Measurements from ENCODE around the gene PHRF1. TPM values are rescaled to one million over a fixed set of nuclear protein-coding genes. Genes with fewer than 3 reads are reported as not detected.

PHRF1 gene
- total and polyA plus RNA-seq, 2 donors: 17.0 to 23.7 TPM

- H3K27ac ChIP-seq (ENCODE audit: low read depth in 1 of 2, low read length in 1 of 2): peak overlapping the region; percentile 17 to 42
- H3K36me3 ChIP-seq (ENCODE audit: control insufficient read depth in 2 of 2, insufficient read depth in 2 of 2, low read length in 1 of 2): peaks cover 9 to 14% of the 10 kb centered on the region in 2 donors
- H3K4me1 ChIP-seq (ENCODE audit: control insufficient read depth in 2 of 2, insufficient read depth in 2 of 2, low read length in 2 of 2): peaks cover 28 to 71% of the 10 kb centered on the region in 2 donors
- DNase-seq (ENCODE audit: low read depth in 6 of 9, low spot score in 9 of 9): peak in 1 of 9 donors; percentile 20
- peak overlapping the region; percentile 84 to 85 for H3K4me3 ChIP-seq (ENCODE audit: low read length in 2 of 2)
- 7% methylated on average over 43 of the region's 48 CpGs for WGBS
- no peaks in the 10 kb centered on the region for H3K9me3 ChIP-seq (ENCODE audit: control insufficient read depth in 2 of 2, insufficient read depth in 1 of 2, low read length in 1 of 2)
- peaks cover 0 to 8% of the 10 kb centered on the region in 2 donors for H3K27me3 ChIP-seq (ENCODE audit: control insufficient read depth in 2 of 2, insufficient read depth in 1 of 2, low read length in 1 of 2)
Measured at GRCh38 chr11:576811-577610, 741 bp downstream of the PHRF1 start.

GRCh38 chr11:577611-577894 is 1.3 kb downstream of the PHRF1 start:
- 85% methylated on average over 6 of the region's 6 CpGs for WGBS
- Histone ChIP-seq H3K4me1 (ENCODE audit: control insufficient read depth in 2 of 2, insufficient read depth in 2 of 2, low read length in 2 of 2) (peaks cover 28 to 67% of the 10 kb centered on the region in 2 donors), H3K4me3 (ENCODE audit: low read length in 2 of 2) (peak overlapping the region; percentile 84 to 85), H3K36me3 (ENCODE audit: control insufficient read depth in 2 of 2, insufficient read depth in 2 of 2, low read length in 1 of 2) (peaks cover 14 to 18% of the 10 kb centered on the region in 2 donors), H3K27ac (ENCODE audit: low read depth in 1 of 2, low read length in 1 of 2) (no peak overlapping the region), H3K9me3 (ENCODE audit: control insufficient read depth in 2 of 2, insufficient read depth in 1 of 2, low read length in 1 of 2) (no peaks in the 10 kb centered on the region), H3K27me3 (ENCODE audit: control insufficient read depth in 2 of 2, insufficient read depth in 1 of 2, low read length in 1 of 2) (peaks cover 0 to 8% of the 10 kb centered on the region in 2 donors)
- no peak for DNase-seq (ENCODE audit: low read depth in 6 of 9, low spot score in 9 of 9)

- Histone ChIP-seq H3K4me3 (ENCODE audit: low read length in 2 of 2) (peak overlapping the region in 1 of 2 donors; percentile 85), H3K9me3 (ENCODE audit: control insufficient read depth in 2 of 2, insufficient read depth in 1 of 2, low read length in 1 of 2) (no peaks in the 10 kb centered on the region), H3K27me3 (ENCODE audit: control insufficient read depth in 2 of 2, insufficient read depth in 1 of 2, low read length in 1 of 2) (peaks cover 0 to 8% of the 10 kb centered on the region in 2 donors), H3K27ac (ENCODE audit: low read depth in 1 of 2, low read length in 1 of 2) (peak overlapping the region in 1 of 2 donors; percentile 74), H3K4me1 (ENCODE audit: control insufficient read depth in 2 of 2, insufficient read depth in 2 of 2, low read length in 2 of 2) (peaks cover 28 to 58% of the 10 kb centered on the region in 2 donors), H3K36me3 (ENCODE audit: control insufficient read depth in 2 of 2, insufficient read depth in 2 of 2, low read length in 1 of 2) (peaks cover 16 to 21% of the 10 kb centered on the region in 2 donors)
- DNase-seq (ENCODE audit: low read depth in 6 of 9, low spot score in 9 of 9): peak in 1 of 9 donors; percentile 54
- WGBS: 70% methylated on average over 21 of the region's 21 CpGs
Measured at GRCh38 chr11:578276-579035, 2.2 kb downstream of the PHRF1 start.

DNA sequence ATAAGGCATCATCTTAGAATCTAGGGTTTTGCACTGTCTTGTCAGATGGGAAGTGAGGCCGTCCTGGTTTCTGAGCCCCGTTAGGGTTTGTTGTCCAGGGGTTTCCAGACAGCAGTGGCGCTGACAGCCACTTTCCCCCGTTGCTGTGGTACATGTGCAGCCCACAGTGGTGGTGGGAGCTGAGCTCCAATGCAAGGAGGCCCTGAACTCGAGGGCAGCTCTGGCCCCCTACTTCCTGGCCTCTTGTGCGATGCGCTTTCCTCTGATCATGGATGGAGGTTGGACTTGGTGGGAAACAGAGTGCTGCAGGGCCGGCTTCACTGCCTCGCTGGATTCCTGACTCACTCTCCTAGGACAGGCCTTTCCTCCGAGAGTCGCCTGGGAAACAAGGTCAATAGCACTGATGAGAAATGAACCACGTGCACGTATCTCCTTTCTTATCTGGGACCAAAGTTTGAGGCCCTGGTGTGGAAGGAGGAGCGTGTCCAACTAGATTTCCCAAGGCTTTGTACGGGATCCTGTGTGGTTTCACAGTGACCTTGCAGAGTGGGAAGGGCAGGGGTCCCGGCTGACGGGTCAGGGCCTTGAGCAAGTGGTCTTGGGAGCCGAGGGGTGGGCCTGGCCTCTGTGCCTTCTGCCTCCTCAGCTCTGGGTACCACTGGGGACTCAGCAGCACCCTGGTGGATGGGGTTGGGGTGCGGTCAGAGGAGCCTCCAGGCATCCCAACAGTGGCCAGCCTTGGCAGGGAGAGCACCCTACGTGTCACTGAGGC is 3.7 kb downstream of the PHRF1 start:
- H3K36me3 ChIP-seq (ENCODE audit: control insufficient read depth in 2 of 2, insufficient read depth in 2 of 2, low read length in 1 of 2): peaks cover 26 to 31% of the 10 kb centered on the region in 2 donors
- H3K4me1 ChIP-seq (ENCODE audit: control insufficient read depth in 2 of 2, insufficient read depth in 2 of 2, low read length in 2 of 2): peaks cover 23 to 43% of the 10 kb centered on the region in 2 donors
- WGBS: 96% methylated on average over 20 of the region's 20 CpGs
- peaks cover 0 to 6% of the 10 kb centered on the region in 2 donors for H3K27me3 ChIP-seq (ENCODE audit: control insufficient read depth in 2 of 2, insufficient read depth in 1 of 2, low read length in 1 of 2)
- H3K9me3 ChIP-seq (ENCODE audit: control insufficient read depth in 2 of 2, insufficient read depth in 1 of 2, low read length in 1 of 2): peaks cover 0 to 5% of the 10 kb centered on the region in 2 donors
- H3K4me3 ChIP-seq (ENCODE audit: low read length in 2 of 2): no peak overlapping the region
- DNase-seq (ENCODE audit: low read depth in 6 of 9, low spot score in 9 of 9): no peak
- no peak overlapping the region for H3K27ac ChIP-seq (ENCODE audit: low read depth in 1 of 2, low read length in 1 of 2)

GRCh38 chr11:581342-581741 is 5.1 kb downstream of the PHRF1 start:
- 95% methylated on average over 14 of the region's 14 CpGs for WGBS
- Histone ChIP-seq H3K9me3 (ENCODE audit: control insufficient read depth in 2 of 2, insufficient read depth in 1 of 2, low read length in 1 of 2) (peaks cover 0 to 5% of the 10 kb centered on the region in 2 donors), H3K27me3 (ENCODE audit: control insufficient read depth in 2 of 2, insufficient read depth in 1 of 2, low read length in 1 of 2) (no peaks in the 10 kb centered on the region), H3K4me1 (ENCODE audit: control insufficient read depth in 2 of 2, insufficient read depth in 2 of 2, low read length in 2 of 2) (peaks cover 23 to 37% of the 10 kb centered on the region in 2 donors), H3K27ac (ENCODE audit: low read depth in 1 of 2, low read length in 1 of 2) (no peak overlapping the region), H3K36me3 (ENCODE audit: control insufficient read depth in 2 of 2, insufficient read depth in 2 of 2, low read length in 1 of 2) (peaks cover 29 to 34% of the 10 kb centered on the region in 2 donors), H3K4me3 (ENCODE audit: low read length in 2 of 2) (no peak overlapping the region)
- DNase-seq (ENCODE audit: low read depth in 6 of 9, low spot score in 9 of 9): no peak

DNA sequence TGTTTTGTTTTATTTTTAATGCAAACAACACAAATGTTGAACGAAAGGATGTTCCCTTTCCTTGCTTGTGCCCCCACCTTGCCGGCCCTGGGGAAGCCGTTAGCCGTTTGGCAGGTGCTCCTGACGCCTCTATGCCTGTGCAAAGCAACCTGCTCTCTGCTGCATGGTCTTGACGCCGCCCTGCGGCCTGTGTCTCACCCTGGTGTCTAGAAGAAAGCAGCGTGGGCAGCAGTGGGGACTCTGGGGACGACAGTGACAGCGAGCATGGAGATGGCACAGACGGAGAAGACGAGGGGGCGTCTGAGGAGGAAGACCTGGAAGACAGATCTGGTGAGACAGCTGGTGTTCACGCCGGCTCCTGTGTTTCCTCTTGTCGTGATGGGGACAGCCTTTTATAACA is 5.5 kb downstream of the PHRF1 start:
- Histone ChIP-seq H3K9me3 (ENCODE audit: control insufficient read depth in 2 of 2, insufficient read depth in 1 of 2, low read length in 1 of 2) (peaks cover 0 to 5% of the 10 kb centered on the region in 2 donors), H3K27me3 (ENCODE audit: control insufficient read depth in 2 of 2, insufficient read depth in 1 of 2, low read length in 1 of 2) (no peaks in the 10 kb centered on the region), H3K36me3 (ENCODE audit: control insufficient read depth in 2 of 2, insufficient read depth in 2 of 2, low read length in 1 of 2) (peaks cover 34 to 38% of the 10 kb centered on the region in 2 donors), H3K4me3 (ENCODE audit: low read length in 2 of 2) (no peak overlapping the region), H3K27ac (ENCODE audit: low read depth in 1 of 2, low read length in 1 of 2) (no peak overlapping the region), H3K4me1 (ENCODE audit: control insufficient read depth in 2 of 2, insufficient read depth in 2 of 2, low read length in 2 of 2) (peaks cover 23 to 37% of the 10 kb centered on the region in 2 donors)
- WGBS: 96% methylated on average over 17 of the region's 17 CpGs
- DNase-seq (ENCODE audit: low read depth in 6 of 9, low spot score in 9 of 9): no peak

DNA sequence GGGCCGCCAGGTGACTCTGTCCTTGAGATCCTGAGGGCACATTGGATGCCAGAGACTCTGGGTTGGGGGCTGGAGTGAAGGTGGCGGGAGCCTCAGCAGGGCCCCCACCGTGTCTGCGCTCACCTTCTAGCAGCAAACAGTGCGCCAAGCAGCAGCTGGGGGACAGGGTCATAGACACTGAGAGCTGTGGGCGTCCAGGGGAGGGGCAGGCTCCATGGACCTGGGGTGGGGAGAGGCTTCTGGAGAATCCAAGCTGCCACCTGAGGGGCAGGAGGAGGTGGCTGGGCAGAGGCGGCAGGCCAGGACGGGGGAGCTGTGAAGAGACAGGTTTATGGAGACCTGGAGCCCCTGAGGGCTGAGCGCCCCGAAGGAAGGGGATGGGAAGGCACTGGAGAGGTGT is 8.0 kb downstream of the PHRF1 start:
- H3K27ac ChIP-seq (ENCODE audit: low read depth in 1 of 2, low read length in 1 of 2): no peak overlapping the region
- peaks cover 48 to 59% of the 10 kb centered on the region in 2 donors for H3K36me3 ChIP-seq (ENCODE audit: control insufficient read depth in 2 of 2, insufficient read depth in 2 of 2, low read length in 1 of 2)
- H3K9me3 ChIP-seq (ENCODE audit: control insufficient read depth in 2 of 2, insufficient read depth in 1 of 2, low read length in 1 of 2): peaks cover 0 to 5% of the 10 kb centered on the region in 2 donors
- H3K4me3 ChIP-seq (ENCODE audit: low read length in 2 of 2): no peak overlapping the region
- peaks cover 6 to 24% of the 10 kb centered on the region in 2 donors for H3K4me1 ChIP-seq (ENCODE audit: control insufficient read depth in 2 of 2, insufficient read depth in 2 of 2, low read length in 2 of 2)
- no peaks in the 10 kb centered on the region for H3K27me3 ChIP-seq (ENCODE audit: control insufficient read depth in 2 of 2, insufficient read depth in 1 of 2, low read length in 1 of 2)
- no peak for DNase-seq (ENCODE audit: low read depth in 6 of 9, low spot score in 9 of 9)
- WGBS: 99% methylated on average over 10 of the region's 10 CpGs

- peaks cover 0 to 10% of the 10 kb centered on the region in 2 donors for H3K4me1 ChIP-seq (ENCODE audit: control insufficient read depth in 2 of 2, insufficient read depth in 2 of 2, low read length in 2 of 2)
- H3K27ac ChIP-seq (ENCODE audit: low read depth in 1 of 2, low read length in 1 of 2): no peak overlapping the region
- no peaks in the 10 kb centered on the region for H3K27me3 ChIP-seq (ENCODE audit: control insufficient read depth in 2 of 2, insufficient read depth in 1 of 2, low read length in 1 of 2)
- WGBS: 95% methylated on average over 32 of the region's 32 CpGs
- H3K36me3 ChIP-seq (ENCODE audit: control insufficient read depth in 2 of 2, insufficient read depth in 2 of 2, low read length in 1 of 2): peaks cover 66 to 70% of the 10 kb centered on the region in 2 donors
- DNase-seq (ENCODE audit: low read depth in 6 of 9, low spot score in 9 of 9): no peak
- H3K9me3 ChIP-seq (ENCODE audit: control insufficient read depth in 2 of 2, insufficient read depth in 1 of 2, low read length in 1 of 2): peaks cover 1 to 5% of the 10 kb centered on the region in 2 donors
- no peak overlapping the region for H3K4me3 ChIP-seq (ENCODE audit: low read length in 2 of 2)
Measured at GRCh38 chr11:586376-587316, 10.4 kb downstream of the PHRF1 start.

Measured in thymus (tissue), 11 donors.